Osteocyte (in vitro differentiated cells): ENCODE measurements around the gene PDCD1. TPM values are rescaled to one million over a fixed set of nuclear protein-coding genes. Genes with fewer than 3 reads are reported as not detected.

Experiments used
- DNase-seq: peaks from one replicate; pipeline ENCODE4 v3.0.0; 2021; ENCODE audit warnings: mixed read lengths; ENCODE audit not compliant: unreplicated experiment; ENCODE audit errors: extremely low spot score
- H3K27ac Mint-ChIP-seq: one replicate; pipeline ENCODE4 v1.8.0; 2021; ENCODE audit warnings: mild to moderate bottlenecking, mixed read lengths; ENCODE audit not compliant: unreplicated experiment
- H3K27me3 Mint-ChIP-seq: one replicate; pipeline ENCODE4 v1.8.0; 2021; ENCODE audit warnings: mixed read lengths; ENCODE audit not compliant: unreplicated experiment
- H3K36me3 Mint-ChIP-seq: one replicate; pipeline ENCODE4 v1.8.0; 2021; ENCODE audit warnings: mixed read lengths; ENCODE audit not compliant: unreplicated experiment
- H3K4me1 Mint-ChIP-seq: one replicate; pipeline ENCODE4 v1.8.0; 2021; ENCODE audit warnings: mixed read lengths; ENCODE audit not compliant: unreplicated experiment
- H3K4me3 Mint-ChIP-seq: one replicate; pipeline ENCODE4 v1.8.0; 2021; ENCODE audit warnings: mild to moderate bottlenecking, moderate library complexity, mixed read lengths; ENCODE audit not compliant: unreplicated experiment
- H3K9me3 Mint-ChIP-seq: one replicate; pipeline ENCODE4 v1.8.0; 2021; ENCODE audit warnings: mixed read lengths; ENCODE audit not compliant: unreplicated experiment
- CTCF ChIP-seq: fragments of 200-600 bp; sonication (generic); IDR thresholded peaks from 2 replicates; pipeline ENCODE4 v1.5.0; 2021; ENCODE audit warnings: antibody characterized with exemption, mild to moderate bottlenecking, moderate library complexity
- total RNA-seq: library from RNA; stranded (reverse); gene quantifications from 2 replicates; pipeline ENCODE4 v1.2.1, GENCODE V29; 2021

PDCD1 gene
- total RNA-seq, 1 donor from 2014 or later, result not detected

DNA sequence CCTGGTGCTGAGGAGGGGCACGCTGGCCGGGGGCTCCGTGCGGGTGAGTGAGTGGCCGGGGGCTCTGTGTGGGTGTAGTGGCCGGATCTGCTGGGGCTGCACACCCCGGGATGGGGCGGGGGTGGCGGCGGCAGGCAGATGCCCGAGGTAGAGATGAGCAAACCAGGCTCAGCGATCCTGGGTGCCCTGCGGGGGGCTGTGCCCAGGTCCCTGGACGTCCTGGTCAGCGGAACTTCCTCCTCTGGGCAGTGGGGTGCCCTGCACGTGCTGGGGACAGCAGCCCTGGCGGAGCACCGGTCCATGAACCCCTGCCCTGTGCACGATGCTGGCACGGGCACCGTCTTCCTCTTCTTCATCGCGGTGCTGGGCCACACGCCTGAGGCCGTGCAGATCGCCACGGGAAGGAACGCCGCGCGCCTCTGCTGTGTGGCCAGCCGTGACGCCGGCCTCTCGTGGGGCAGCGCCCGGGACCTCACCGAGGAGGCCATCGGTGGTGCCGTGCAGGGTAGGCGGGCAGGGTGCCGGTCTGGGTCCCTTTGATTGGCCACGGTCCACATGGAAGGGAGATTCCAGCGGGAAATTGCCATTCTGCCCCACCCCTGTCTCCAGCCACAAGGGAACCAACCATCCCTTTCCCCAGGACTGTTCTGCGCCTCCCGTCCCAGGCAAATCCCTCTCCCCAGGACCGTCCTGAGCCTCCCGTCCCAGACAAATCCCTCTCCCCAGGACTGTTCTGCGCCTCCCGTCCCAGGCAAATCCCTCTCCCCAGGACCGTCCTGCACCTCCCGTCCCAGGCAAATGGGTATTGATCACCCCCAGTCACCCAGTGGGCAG lies 43.8 kb downstream of the PDCD1 start:
- Mint-ChIP-seq H3K36me3 (no peaks in the 10 kb centered on the region), H3K9me3 (no peaks in the 10 kb centered on the region), H3K27ac (no peak overlapping the region), H3K27me3 (no peaks in the 10 kb centered on the region), H3K4me1 (no peaks in the 10 kb centered on the region), H3K4me3 (no peak overlapping the region)
- no peak for TF ChIP-seq CTCF
- no peak for DNase-seq

- Mint-ChIP-seq H3K4me3 (no peak overlapping the region), H3K27ac (no peak overlapping the region), H3K9me3 (no peaks in the 10 kb centered on the region), H3K27me3 (no peaks in the 10 kb centered on the region), H3K4me1 (no peaks in the 10 kb centered on the region), H3K36me3 (no peaks in the 10 kb centered on the region)
- TF ChIP-seq CTCF, result no peak
- DNase-seq, result no peak
These were observed 44.4 kb downstream of the PDCD1 start for GRCh38 chr2:241814393-241814642.

DNA sequence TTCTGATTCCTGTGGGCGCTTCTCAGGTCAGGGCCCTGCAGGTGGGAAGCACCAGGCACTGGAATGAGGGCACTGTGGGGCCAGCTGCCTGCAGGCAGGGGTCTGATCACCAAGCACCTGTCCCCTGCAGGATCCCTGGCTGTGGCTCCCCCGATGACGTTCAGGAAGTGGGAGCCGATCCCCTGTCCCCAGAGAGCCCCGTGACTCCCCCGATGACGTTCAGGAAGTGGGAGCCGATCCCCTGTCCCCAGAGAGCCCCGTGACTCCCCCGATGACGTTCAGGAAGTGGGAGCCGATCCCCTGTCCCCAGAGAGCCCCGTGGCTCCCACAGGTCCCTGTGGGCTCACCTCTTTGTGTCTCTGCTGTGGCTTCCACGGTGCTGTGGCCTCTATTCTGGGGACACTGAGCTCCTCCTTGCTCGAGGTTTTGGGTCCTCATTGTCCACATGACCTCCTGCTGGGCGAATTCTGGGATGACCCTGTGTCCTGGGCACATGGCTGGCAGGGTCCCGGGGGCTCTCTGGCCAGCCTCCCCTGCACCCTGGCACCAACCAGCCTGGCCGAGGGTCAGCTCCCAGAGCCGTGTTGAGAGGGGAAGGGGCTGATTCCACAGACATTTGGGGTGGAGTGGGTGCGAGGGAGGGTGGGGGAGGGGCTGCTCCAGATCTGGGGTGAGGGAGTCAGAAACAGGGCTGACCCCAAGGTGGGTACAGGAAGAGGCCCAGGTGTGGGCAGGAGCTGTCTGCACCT lies 44.9 kb downstream of the PDCD1 start:
- no peaks in the 10 kb centered on the region for H3K4me1 Mint-ChIP-seq
- H3K36me3 Mint-ChIP-seq, result no peaks in the 10 kb centered on the region
- H3K9me3 Mint-ChIP-seq, result no peaks in the 10 kb centered on the region
- H3K4me3 Mint-ChIP-seq, result no peak overlapping the region
- no peak for TF ChIP-seq CTCF
- no peak for DNase-seq
- H3K27ac Mint-ChIP-seq, result no peak overlapping the region
- H3K27me3 Mint-ChIP-seq, result no peaks in the 10 kb centered on the region

DNA sequence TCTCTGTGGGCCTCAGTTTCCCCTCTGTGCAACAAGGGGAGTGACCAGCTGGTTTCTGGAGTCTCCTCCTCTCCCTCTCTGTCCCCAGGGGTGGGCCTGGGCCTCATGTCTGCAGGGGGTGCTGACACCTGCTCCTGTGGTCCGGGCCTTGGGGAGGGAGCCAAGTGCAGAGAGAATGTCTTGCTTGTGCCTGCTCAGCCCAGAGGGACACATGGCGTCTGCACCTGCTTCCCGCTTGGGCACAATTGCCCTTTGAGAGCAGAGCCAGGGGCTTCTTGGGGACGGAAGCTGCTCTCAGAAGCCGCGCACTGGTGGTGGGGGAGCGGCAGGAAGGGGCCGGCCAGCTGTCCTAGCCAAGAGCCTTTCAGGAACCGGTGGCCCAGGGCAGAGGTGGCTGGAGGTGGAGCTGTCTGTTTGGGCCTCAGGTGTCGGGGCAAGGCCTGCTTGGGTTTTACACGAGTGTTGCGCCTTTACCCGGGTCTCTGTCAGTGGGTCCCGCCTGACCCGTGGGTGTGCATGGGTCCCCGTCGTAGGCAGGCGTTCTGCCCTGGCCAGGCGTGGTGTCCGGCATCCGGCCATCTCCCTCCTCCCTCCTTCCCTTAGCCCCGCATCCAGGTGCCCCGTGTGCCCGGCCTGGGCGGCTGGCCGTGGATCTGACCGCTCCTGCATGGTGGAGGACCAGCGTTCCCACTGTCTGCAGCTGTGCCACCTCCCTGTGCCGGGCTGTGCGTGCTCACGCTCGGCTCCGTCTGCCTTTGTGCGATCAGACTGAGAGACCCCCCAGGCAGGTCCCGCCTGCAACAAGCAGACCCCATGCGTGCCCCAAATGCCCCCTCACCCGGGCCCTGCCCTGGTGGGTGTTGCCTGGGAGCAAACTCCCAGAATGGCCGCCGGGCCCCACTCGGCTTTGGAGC lies 45.7 kb downstream of the PDCD1 start:
- no peak overlapping the region for H3K27ac Mint-ChIP-seq
- H3K27me3 Mint-ChIP-seq, result no peaks in the 10 kb centered on the region
- TF ChIP-seq CTCF, result no peak
- H3K36me3 Mint-ChIP-seq, result no peaks in the 10 kb centered on the region
- H3K4me1 Mint-ChIP-seq, result no peaks in the 10 kb centered on the region
- H3K4me3 Mint-ChIP-seq, result no peak overlapping the region
- no peaks in the 10 kb centered on the region for H3K9me3 Mint-ChIP-seq
- DNase-seq, result peak; percentile 83
